SU-DHL-6 (cell line): ENCODE measurements around the gene DBF4B.

Experiments used
- H2AFZ ChIP-seq: fragments of 200-600 bp; sonication (generic); 2 replicates; pipeline ENCODE4 v1.6.1; 2014; ENCODE audit warnings: low read depth, mild to moderate bottlenecking, moderate library complexity, mixed read lengths, antibody characterized with exemption, low read length; ENCODE audit not compliant: severe bottlenecking
- H3F3A ChIP-seq: fragments of 200-600 bp; shearing (Covaris generic); 2 replicates; pipeline ENCODE4 v1.6.0; 2016; ENCODE audit warnings: antibody characterized with exemption, mild to moderate bottlenecking; ENCODE audit not compliant: insufficient read depth
- H3K27ac ChIP-seq: fragments of 200-600 bp; sonication (generic); 2 replicates; pipeline ENCODE4 v1.5.1; 2016; ENCODE audit warnings: low read depth, mild to moderate bottlenecking, low read length, moderate library complexity, mixed read lengths
- H3K27me3 ChIP-seq: fragments of 200-600 bp; sonication (generic), shearing (Covaris generic); 2 replicates; pipeline ENCODE4 v1.6.0; 2014; ENCODE audit warnings: mild to moderate bottlenecking, low read length
- H3K36me3 ChIP-seq: fragments of 200-600 bp; sonication (generic); 2 replicates; pipeline ENCODE4 v1.6.1; 2014; ENCODE audit warnings: mild to moderate bottlenecking, low read length, mixed read lengths
- H3K4me2 ChIP-seq: fragments of 300-600, 200-600 bp; shearing (Covaris generic), sonication (generic); 2 replicates; pipeline ENCODE4 v1.6.0; 2014; ENCODE audit warnings: low read length, low read depth, mild to moderate bottlenecking; ENCODE audit not compliant: poor library complexity, severe bottlenecking
- H3K4me3 ChIP-seq: fragments of 200-600 bp; sonication (generic); 2 replicates; pipeline ENCODE4 v1.5.1; 2014; ENCODE audit warnings: antibody characterized with exemption, low read length, mild to moderate bottlenecking, mixed read lengths; ENCODE audit not compliant: insufficient read depth, poor library complexity, severe bottlenecking
- H3K79me2 ChIP-seq: fragments of 200-600 bp; sonication (generic); 2 replicates; pipeline ENCODE4 v1.6.1; 2014; ENCODE audit warnings: mild to moderate bottlenecking, low read length, moderate library complexity; ENCODE audit not compliant: insufficient read depth
- H3K9ac ChIP-seq: fragments of 200-600 bp; sonication (generic); 2 replicates; pipeline ENCODE4 v1.7.0; 2014; ENCODE audit warnings: mild to moderate bottlenecking, low read length
- H3K9me2 ChIP-seq: fragments of 200-600 bp; sonication (generic); replicated peaks from 2 replicates; pipeline ENCODE4 v1.6.1; 2014; ENCODE audit warnings: low read length; ENCODE audit not compliant: insufficient read depth
- H3K9me3 ChIP-seq: fragments of 200-600 bp; sonication (generic); 2 replicates; pipeline ENCODE4 v1.6.1; 2014; ENCODE audit warnings: low read length, mixed read lengths; ENCODE audit not compliant: insufficient read depth
- H4K20me1 ChIP-seq: fragments of 200-600 bp; sonication (generic); 2 replicates; pipeline ENCODE4 v1.6.1; 2014; ENCODE audit warnings: low read depth, mild to moderate bottlenecking, antibody characterized with exemption, low read length, moderate library complexity, mixed read lengths
- CTCF ChIP-seq: fragments of 200-600 bp; sonication (generic); IDR thresholded peaks from one replicate; pipeline ENCODE4 v1.5.1; 2017; ENCODE audit warnings: antibody characterized with exemption, mild to moderate bottlenecking, low read length, moderate library complexity; ENCODE audit not compliant: insufficient read depth, poor library complexity, severe bottlenecking
- EZH2phosphoT487 ChIP-seq: fragments of 200-600 bp; sonication (generic), shearing (Covaris generic); conservative IDR thresholded peaks from 2 replicates; pipeline ENCODE4 v1.6.1; 2018; ENCODE audit warnings: mild to moderate bottlenecking, antibody characterized with exemption, low read length, moderate library complexity, mixed read lengths

Gene DBF4B

GRCh38 chr17:44736551-44737240 is 28.2 kb downstream of the DBF4B start:
- Histone ChIP-seq H3K27ac (no peak overlapping the region), H4K20me1 (no peaks in the 10 kb centered on the region), H3K9ac (no peak overlapping the region), H3K4me2 (no peak overlapping the region), H3K79me2 (no peaks in the 10 kb centered on the region), H2AFZ (no peak overlapping the region), H3K4me3 (no peak overlapping the region), H3K36me3 (no peaks in the 10 kb centered on the region), H3K9me2 (no peaks in the 10 kb centered on the region), H3K9me3 (no peaks in the 10 kb centered on the region), H3K27me3 (no peaks in the 10 kb centered on the region), H3F3A (no peaks in the 10 kb centered on the region)
- TF ChIP-seq EZH2phosphoT487 (no peak), CTCF (no peak)

GRCh38 chr17:44738214-44738906 is 29.9 kb downstream of the DBF4B start:
- no peaks in the 10 kb centered on the region for H3K27me3 ChIP-seq
- H3K27ac ChIP-seq = no peak overlapping the region
- H3K79me2 ChIP-seq = no peaks in the 10 kb centered on the region
- no peak overlapping the region for H3K4me3 ChIP-seq
- no peaks in the 10 kb centered on the region for H3F3A ChIP-seq
- no peak overlapping the region for H2AFZ ChIP-seq
- H3K9me2 ChIP-seq = no peaks in the 10 kb centered on the region
- no peaks in the 10 kb centered on the region for H4K20me1 ChIP-seq
- H3K4me2 ChIP-seq = no peak overlapping the region
- H3K36me3 ChIP-seq = no peaks in the 10 kb centered on the region
- H3K9me3 ChIP-seq = no peaks in the 10 kb centered on the region
- no peak for TF ChIP-seq CTCF
- H3K9ac ChIP-seq = no peak overlapping the region

- H3K4me3 ChIP-seq = no peak overlapping the region
- no peak overlapping the region for H2AFZ ChIP-seq
- no peaks in the 10 kb centered on the region for H3K9me2 ChIP-seq
- H3K79me2 ChIP-seq = no peaks in the 10 kb centered on the region
- no peaks in the 10 kb centered on the region for H4K20me1 ChIP-seq
- no peaks in the 10 kb centered on the region for H3F3A ChIP-seq
- no peak overlapping the region for H3K27ac ChIP-seq
- no peak for TF ChIP-seq EZH2phosphoT487
- no peak for TF ChIP-seq CTCF
- no peaks in the 10 kb centered on the region; the same call in 1 of the 2 replicates for H3K36me3 ChIP-seq
- no peaks in the 10 kb centered on the region for H3K27me3 ChIP-seq
- H3K4me2 ChIP-seq = no peak overlapping the region
- H3K9me3 ChIP-seq = no peaks in the 10 kb centered on the region
- no peak overlapping the region for H3K9ac ChIP-seq
These were observed 32.9 kb downstream of the DBF4B start for GRCh38 chr17:44741316-44741715.
